Hematopoietic multipotent progenitor cell treated with erythropoietin and hydrocortisone succinate and interleukin-3 and kit ligand, for 15 days (in vitro differentiated cells): ENCODE data around the gene OR1J4.
A peak's percentile ranks its signal among the peaks of the same experiment; 100 is the strongest.
"Not testable (repeated sequence)": the region's sequence is repeated elsewhere in the genome, so short reads cannot be mapped to it uniquely, and the experiment has no call there.

Source experiments
- DNase-seq: peaks from one replicate; pipeline ENCODE4 v3.0.0-alpha.2; 2015; ENCODE audit warnings: low spot score

OR1J4 gene

GRCh38 chr9:122518841-122519240 lies at the start of gene OR1J4:
TSS of gene OR1J4 (plus strand) at chr9:122519141. CDS start at chr9:122519141, 0 bp downstream.
- no peak for DNase-seq

GRCh38 chr9:122474561-122474960 lies 44.4 kb upstream of the OR1J4 start:
- no peak for DNase-seq

- DNase-seq = no peak
Measured at GRCh38 chr9:122475717-122476116, 43.2 kb upstream of the OR1J4 start.

- DNase-seq = no peak
Measured at GRCh38 chr9:122477346-122477745, 41.6 kb upstream of the OR1J4 start.

- no peak for DNase-seq
Measured at GRCh38 chr9:122477826-122478225, 41.1 kb upstream of the OR1J4 start, which contains the start of gene OR1J1. TSS of gene OR1J1 (minus strand) at chr9:122477926. CDS start at chr9:122477926, 0 bp downstream.

GRCh38 chr9:122479062-122479461 lies 39.9 kb upstream of the OR1J4 start:
- no peak for DNase-seq

GRCh38 chr9:122498883-122499288 lies 20.1 kb upstream of the OR1J4 start:
- DNase-seq = peak; percentile 49

- no peak for DNase-seq
Measured at GRCh38 chr9:122506964-122507363, 12.0 kb upstream of the OR1J4 start.

GRCh38 chr9:122510502-122510901 lies 8.4 kb upstream of the OR1J4 start, which contains the start of gene OR1J2:
TSS of gene OR1J2 (plus strand) at chr9:122510802. CDS start at chr9:122510802, 0 bp downstream.
- no peak for DNase-seq

- no peak for DNase-seq
Measured at GRCh38 chr9:122518226-122518625, 715 bp upstream of the OR1J4 start.

- no peak for DNase-seq
Measured at GRCh38 chr9:122519376-122519775, 435 bp downstream of the OR1J4 start.

GRCh38 chr9:122526602-122527001 lies 7.7 kb downstream of the OR1J4 start:
- DNase-seq = no peak

GRCh38 chr9:122527193-122527592 lies 8.3 kb downstream of the OR1J4 start, which contains the start of gene OR1N1:
TSS of gene OR1N1 (minus strand) at chr9:122527293. CDS start at chr9:122527293, 0 bp downstream.
- no peak for DNase-seq

GRCh38 chr9:122531157-122531556 lies 12.2 kb downstream of the OR1J4 start:
- not testable (repeated sequence) for DNase-seq

- no peak for DNase-seq
Measured at GRCh38 chr9:122536134-122536533, 17.2 kb downstream of the OR1J4 start.

GRCh38 chr9:122537066-122537465 lies 18.1 kb downstream of the OR1J4 start:
- not testable (repeated sequence) for DNase-seq

- DNase-seq = no peak
Measured at GRCh38 chr9:122538757-122539156, 19.8 kb downstream of the OR1J4 start.

GRCh38 chr9:122546196-122546595 lies 27.3 kb downstream of the OR1J4 start:
- no peak for DNase-seq

- DNase-seq = no peak
Measured at GRCh38 chr9:122551371-122551770, 32.4 kb downstream of the OR1J4 start.

GRCh38 chr9:122552812-122553211 lies 33.9 kb downstream of the OR1J4 start, which contains the start of gene OR1N2:
TSS of gene OR1N2 (plus strand) at chr9:122553112. CDS start at chr9:122553212, 100 bp downstream.
- no peak for DNase-seq

GRCh38 chr9:122561446-122561845 lies 42.5 kb downstream of the OR1J4 start:
- DNase-seq = no peak

- DNase-seq = no peak
Measured at GRCh38 chr9:122562134-122562760, 43.3 kb downstream of the OR1J4 start.

- DNase-seq = no peak
Measured at GRCh38 chr9:122567901-122568300, 49.0 kb downstream of the OR1J4 start.
